NCI-H524 treated with DMSO at 0.1 percent for 48 hours (cell line): ENCODE data around the gene OPA1.

Experiments
- DNase-seq: peaks from one replicate; lab custom pipeline; 2025; lab: John Stamatoyannopoulos, UW

The OPA1 gene, protein sequence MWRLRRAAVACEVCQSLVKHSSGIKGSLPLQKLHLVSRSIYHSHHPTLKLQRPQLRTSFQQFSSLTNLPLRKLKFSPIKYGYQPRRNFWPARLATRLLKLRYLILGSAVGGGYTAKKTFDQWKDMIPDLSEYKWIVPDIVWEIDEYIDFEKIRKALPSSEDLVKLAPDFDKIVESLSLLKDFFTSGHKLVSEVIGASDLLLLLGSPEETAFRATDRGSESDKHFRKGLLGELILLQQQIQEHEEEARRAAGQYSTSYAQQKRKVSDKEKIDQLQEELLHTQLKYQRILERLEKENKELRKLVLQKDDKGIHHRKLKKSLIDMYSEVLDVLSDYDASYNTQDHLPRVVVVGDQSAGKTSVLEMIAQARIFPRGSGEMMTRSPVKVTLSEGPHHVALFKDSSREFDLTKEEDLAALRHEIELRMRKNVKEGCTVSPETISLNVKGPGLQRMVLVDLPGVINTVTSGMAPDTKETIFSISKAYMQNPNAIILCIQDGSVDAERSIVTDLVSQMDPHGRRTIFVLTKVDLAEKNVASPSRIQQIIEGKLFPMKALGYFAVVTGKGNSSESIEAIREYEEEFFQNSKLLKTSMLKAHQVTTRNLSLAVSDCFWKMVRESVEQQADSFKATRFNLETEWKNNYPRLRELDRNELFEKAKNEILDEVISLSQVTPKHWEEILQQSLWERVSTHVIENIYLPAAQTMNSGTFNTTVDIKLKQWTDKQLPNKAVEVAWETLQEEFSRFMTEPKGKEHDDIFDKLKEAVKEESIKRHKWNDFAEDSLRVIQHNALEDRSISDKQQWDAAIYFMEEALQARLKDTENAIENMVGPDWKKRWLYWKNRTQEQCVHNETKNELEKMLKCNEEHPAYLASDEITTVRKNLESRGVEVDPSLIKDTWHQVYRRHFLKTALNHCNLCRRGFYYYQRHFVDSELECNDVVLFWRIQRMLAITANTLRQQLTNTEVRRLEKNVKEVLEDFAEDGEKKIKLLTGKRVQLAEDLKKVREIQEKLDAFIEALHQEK

DNA sequence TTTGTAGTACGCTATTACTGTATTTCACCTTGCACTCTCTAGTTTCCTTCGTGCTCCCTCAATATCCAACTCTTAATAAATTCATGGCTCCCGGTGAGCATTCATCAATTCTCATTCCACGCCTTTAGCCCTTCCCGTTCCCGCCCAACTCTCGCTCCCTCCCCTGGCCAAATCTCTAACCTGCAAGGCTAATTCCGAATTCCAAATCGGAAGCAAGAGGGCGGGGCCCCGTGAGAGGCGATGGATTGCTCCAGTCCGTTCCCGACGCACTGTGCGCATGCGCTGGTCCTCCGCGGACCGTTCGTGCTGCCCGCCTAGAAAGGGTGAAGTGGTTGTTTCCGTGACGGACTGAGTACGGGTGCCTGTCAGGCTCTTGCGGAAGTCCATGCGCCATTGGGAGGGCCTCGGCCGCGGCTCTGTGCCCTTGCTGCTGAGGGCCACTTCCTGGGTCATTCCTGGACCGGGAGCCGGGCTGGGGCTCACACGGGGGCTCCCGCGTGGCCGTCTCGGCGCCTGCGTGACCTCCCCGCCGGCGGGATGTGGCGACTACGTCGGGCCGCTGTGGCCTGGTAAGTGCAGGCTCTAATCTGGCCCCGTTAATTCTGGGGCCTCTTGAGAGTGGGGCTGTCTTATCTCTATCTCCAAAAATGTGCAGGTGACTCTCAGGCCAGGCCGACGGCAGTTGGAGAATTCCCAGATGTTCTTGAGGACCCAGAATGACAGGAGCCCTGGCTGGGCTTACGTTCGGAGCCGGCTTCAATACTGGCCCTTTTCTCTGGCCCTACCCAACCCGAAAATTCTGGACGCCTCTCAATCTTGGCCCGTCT lies at the start of gene OPA1:
Gene OPA1 (plus strand): TSS at position 368 of the 827 bp plus-strand sequence. CDS start 170 bp downstream, at position 538.
- peak; percentile 97 for DNase-seq

DNA sequence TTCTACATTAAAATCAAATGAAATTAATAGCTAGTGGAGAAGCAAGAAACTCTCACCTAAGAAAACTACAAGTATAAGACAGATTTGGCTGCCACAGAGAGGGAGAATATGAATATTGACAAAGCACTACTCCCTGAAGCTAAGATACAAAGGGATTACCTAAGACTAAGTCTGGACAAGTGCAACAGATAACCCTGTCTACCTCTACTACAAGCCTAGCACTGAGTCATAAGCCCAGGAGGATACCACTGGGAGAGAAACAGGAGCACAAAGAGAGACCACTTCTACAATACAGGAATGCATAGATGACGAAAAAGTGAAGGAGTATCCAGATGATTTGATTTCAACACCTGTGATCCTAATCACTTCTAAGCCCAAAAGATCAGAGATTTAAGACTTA lies 48.7 kb upstream of the OPA1 start:
- DNase-seq, result no peak

DNA sequence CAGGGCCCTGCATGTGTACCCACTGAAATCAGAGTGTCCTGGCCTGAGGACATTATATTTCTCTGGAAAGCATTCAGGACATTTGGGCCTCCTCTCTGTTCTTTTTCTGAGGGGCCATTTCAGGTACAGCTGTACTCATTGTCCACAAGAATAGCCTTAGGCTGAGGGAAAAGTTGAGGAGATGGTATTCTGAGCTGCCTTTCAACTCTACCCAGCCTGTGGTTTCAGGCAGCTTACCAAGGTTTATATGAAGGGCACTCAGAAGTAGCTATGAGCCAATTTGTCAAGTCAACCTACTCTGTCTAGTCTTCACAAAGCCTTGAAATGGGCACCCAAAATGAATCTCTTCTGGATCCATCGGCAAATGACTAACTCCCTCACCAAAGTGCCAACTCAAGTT lies 47.7 kb upstream of the OPA1 start:
- no peak for DNase-seq

DNA sequence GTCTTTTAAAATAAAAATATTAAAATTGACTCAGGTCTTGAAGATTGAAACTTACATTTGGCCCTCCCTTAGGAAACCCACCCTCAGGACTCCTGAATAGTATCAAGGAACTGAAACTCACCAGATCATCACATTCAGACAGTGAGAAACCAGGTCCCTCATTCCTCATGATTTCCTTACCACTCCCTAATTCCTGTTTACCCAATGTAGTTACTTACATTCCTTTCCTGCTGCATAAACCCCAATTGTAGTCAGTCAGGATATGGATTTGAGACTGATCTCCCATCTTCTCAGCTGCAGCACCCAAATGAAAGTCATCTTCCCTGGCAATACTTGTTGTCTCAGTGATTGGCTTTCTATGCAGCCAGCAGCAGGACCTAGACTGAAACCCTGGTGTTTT lies 46.9 kb upstream of the OPA1 start:
- DNase-seq, result no peak

- DNase-seq, result no peak
Measured at GRCh38 chr3:193548406-193548805, 44.6 kb upstream of the OPA1 start.

- no peak for DNase-seq
Measured at GRCh38 chr3:193552923-193553322, 40.1 kb upstream of the OPA1 start.

DNA sequence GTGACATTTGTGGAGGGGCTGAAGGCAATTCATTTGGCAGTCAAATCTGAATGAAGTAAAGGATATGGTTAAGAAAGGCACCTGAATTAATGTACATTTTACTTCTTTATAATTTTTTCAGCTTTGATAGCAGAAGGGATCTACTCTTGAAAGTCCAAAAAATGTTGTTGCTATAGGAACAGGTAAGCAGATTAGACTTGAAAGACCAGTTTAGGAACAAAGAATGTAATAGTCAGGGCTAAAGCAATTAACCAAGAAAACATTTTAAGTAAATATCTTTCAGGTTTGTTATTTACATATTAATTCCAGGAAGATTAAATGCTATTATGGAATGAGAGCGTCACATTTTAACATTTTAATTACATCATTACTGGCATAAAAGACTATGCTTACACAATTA lies 39.4 kb upstream of the OPA1 start:
- no peak for DNase-seq

DNA sequence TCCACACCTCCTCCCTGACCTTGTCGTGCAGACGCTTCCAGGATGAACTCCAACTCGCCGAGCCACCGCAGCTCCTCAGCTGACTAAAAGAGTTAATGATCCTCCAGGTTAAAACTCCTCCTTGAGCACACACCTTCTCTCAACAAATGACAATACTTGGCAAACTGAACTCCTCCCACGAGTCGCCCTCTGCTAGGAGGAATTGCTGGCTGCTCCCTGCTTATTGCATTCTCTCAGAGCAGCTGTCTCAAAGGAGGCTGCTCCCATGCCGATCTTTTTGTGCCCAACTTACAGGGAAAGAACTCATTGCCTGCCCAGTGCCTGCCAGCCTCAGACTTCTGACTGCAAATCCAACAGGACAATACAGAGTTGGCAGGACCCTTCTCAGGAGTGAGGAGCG lies 38.2 kb upstream of the OPA1 start, which contains the start of gene ATP13A4:
Gene ATP13A4 (minus strand): TSS at position 85 of the 400 bp plus-strand sequence. CDS start 96 bp downstream, outside the sequence.
- DNase-seq, result no peak

- DNase-seq, result no peak
Measured at GRCh38 chr3:193556841-193557240, 36.2 kb upstream of the OPA1 start.

GRCh38 chr3:193559100-193559499 lies 33.9 kb upstream of the OPA1 start:
- DNase-seq, result no peak

- DNase-seq, result no peak
Measured at GRCh38 chr3:193560091-193560490, 32.9 kb upstream of the OPA1 start.

DNA sequence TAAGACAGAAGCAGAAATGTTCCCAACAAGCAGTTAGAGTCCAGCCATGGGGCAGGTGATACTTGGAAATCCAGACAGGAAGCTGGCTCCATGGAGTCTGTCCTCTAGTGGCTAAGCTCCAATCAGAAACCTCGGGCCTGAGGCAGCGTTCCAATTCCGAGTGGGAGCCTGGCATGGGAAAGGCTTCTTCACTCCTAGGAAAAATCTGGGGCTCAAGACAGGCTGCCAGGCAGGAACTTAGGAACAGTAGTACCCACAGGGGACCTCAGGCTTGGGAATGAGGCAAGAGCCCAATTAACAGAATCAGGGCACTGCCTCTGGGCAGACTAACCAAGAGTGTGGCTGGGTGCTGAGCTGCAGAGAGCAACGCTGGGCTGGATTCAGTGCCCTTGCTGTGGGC lies 32.1 kb upstream of the OPA1 start:
- no peak for DNase-seq

DNA sequence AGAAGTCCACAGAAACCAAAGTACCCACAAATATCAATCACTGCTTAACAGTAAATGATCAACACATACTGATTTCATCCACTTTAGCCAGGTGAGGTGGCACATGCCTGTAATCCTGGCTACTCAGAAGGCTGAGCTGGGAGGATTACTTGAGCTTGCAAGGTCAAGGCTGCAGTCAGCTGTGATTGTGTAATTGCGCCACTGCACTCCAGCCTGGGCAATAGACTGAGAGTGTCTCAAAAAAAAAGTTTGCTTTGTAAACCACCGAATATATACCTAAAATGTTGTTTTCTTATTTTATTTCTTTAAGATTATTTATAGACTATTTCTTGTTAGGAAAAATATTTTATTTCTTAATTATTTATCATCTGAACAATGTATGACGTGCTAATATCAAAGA lies 29.6 kb upstream of the OPA1 start:
- no peak for DNase-seq

- no peak for DNase-seq
Measured at GRCh38 chr3:193564012-193564411, 29.0 kb upstream of the OPA1 start.

DNA sequence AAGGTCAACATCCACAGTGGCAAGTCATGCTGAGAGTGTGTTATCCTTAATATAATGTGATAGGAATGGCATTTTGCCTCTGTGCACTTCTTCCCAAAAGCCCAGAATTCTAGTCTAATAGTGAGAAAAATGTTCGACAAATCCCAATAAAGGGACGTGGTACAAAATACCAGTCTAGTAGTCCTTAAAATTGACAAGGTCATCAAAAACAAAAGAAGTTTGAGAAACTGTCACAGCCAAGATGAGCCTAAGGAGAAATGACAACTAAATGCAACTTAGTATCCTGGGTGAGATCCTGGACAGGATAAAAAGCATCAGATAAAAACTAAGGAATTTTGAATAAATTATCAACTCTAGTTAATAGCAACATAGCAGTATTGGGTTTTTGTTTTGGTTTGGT lies 23.9 kb upstream of the OPA1 start:
- DNase-seq, result no peak

DNA sequence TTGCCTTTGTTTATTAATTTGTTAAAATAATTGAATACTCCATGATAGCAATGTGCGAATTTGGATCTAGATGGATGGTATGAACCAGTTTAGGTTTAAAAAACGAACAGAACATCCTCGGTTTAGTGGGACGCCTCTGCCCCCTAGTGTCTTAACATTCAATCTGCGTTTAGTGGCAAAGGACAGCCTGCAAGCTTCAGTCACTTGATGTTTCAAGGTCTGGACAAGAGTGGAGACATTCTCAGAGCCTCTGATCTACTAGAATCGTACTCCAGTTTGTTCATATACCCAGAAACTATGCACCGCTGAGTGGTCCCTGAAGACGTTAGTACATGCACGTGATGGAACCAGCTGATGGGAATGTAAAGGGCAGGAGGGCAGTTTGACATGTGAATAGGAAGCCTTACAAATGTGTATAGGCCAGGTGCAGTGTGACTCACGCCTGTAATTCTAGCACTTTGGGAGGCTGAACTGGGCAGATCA lies 20.5 kb upstream of the OPA1 start:
- peak; percentile 57 for DNase-seq

DNA sequence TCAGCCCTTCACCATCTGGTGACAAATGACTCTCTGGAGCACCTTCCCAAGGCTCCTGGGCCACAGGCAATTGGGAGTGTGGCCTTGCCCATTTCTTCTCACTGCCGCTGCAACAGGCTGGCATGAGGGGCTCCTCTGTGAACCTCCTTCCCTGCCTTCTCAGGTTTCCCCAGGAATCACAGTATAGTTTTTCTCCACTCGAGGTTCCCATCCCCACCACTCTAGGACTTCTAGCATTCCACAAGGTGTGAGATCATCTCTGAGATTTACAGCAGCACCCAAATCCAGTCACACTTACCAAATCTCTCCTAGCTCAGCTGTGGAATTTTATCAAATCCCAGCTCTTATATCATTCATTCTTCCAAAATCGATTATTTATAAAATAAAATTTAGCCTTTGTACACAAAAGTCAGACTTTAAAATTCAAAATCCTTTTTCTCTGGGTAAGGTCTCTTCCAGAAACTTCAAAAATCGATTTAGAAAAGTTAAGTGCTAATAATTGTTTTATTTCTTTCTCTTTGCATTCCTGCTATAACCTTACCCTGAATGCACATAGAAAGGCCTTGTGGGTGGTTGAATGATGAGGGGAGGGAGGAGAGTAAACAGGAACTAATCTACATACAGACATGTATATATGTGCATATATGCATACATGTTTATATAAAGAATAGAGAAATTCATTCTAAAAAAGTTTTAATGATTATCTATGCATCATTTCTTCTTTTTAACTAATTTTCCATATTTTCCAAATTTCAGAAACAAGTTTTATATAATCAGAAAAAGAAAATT lies 19.4 kb upstream of the OPA1 start:
- no peak for DNase-seq

- no peak for DNase-seq
Measured at GRCh38 chr3:193574488-193575070, 18.4 kb upstream of the OPA1 start.

GRCh38 chr3:193585530-193585929 lies 7.5 kb upstream of the OPA1 start:
- DNase-seq, result no peak

DNA sequence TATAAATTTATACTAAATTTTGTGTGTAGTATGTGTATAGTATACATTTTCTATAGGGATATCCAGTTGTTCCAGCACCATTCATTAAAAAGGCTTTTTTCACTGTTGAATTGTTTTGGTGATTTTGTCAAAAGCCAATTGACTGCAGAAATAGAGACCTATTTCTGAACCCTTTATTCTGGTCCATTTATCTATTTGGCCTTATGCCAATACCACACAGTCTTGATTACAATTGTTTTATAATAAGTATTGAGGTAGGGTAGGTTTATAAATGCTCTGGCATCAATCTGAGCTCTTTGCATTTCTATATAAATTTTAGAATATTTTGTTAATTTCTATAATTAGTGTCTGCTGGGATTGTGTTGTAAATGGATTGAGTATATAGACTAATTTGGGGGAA lies 6.5 kb upstream of the OPA1 start:
- DNase-seq, result no peak
